Measurements from ENCODE around the gene LMOD1. TPM values are rescaled to one million over a fixed set of nuclear protein-coding genes. Genes with fewer than 3 reads are reported as not detected.

LMOD1 gene
- total RNA-seq, 1 donor from 2014 or later = 83.6 TPM

GRCh38 chr1:201916649-201917249 lies 29.6 kb downstream of the LMOD1 start:
- Mint-ChIP-seq H3K36me3 (ENCODE audit: low read depth) (peaks cover 18% of the 10 kb centered on the region), H3K27ac (ENCODE audit: unreplicated experiment) (peak overlapping the region; percentile 94), H3K27me3 (ENCODE audit: low read depth) (no peaks in the 10 kb centered on the region), H3K9me3 (ENCODE audit: low read depth) (no peaks in the 10 kb centered on the region), H3K4me3 (ENCODE audit: unreplicated experiment) (peak overlapping the region; percentile 23), H3K4me1 (ENCODE audit: low read depth) (peaks cover 74% of the 10 kb centered on the region)
- DNase-seq (ENCODE audit: low spot score) = no peak
- TF ChIP-seq CTCF (IDR thresholded peaks at IDR 0.05) = peak; percentile 10

GRCh38 chr1:201914456-201915235 lies 31.7 kb downstream of the LMOD1 start:
- Mint-ChIP-seq H3K36me3 (ENCODE audit: low read depth) (peaks cover 14% of the 10 kb centered on the region), H3K9me3 (ENCODE audit: low read depth) (no peaks in the 10 kb centered on the region), H3K27ac (ENCODE audit: unreplicated experiment) (peak overlapping the region; percentile 65), H3K4me3 (ENCODE audit: unreplicated experiment) (no peak overlapping the region), H3K27me3 (ENCODE audit: low read depth) (no peaks in the 10 kb centered on the region), H3K4me1 (ENCODE audit: low read depth) (peaks cover 64% of the 10 kb centered on the region)
- DNase-seq (ENCODE audit: low spot score) = no peak
- TF ChIP-seq CTCF (IDR thresholded peaks at IDR 0.05) = no peak

- TF ChIP-seq CTCF (IDR thresholded peaks at IDR 0.05) = no peak
- H3K9me3 Mint-ChIP-seq (ENCODE audit: low read depth) = no peaks in the 10 kb centered on the region
- no peaks in the 10 kb centered on the region for H3K27me3 Mint-ChIP-seq (ENCODE audit: low read depth)
- no peak for DNase-seq (ENCODE audit: low spot score)
- peaks cover 46% of the 10 kb centered on the region for H3K4me1 Mint-ChIP-seq (ENCODE audit: low read depth)
- H3K4me3 Mint-ChIP-seq (ENCODE audit: unreplicated experiment) = no peak overlapping the region
- H3K36me3 Mint-ChIP-seq (ENCODE audit: low read depth) = peaks cover 14% of the 10 kb centered on the region
- peak overlapping the region; percentile 54 for H3K27ac Mint-ChIP-seq (ENCODE audit: unreplicated experiment)
Observed at GRCh38 chr1:201912832-201913231, 33.5 kb downstream of the LMOD1 start.

- Mint-ChIP-seq H3K4me1 (ENCODE audit: low read depth) (peaks cover 45% of the 10 kb centered on the region), H3K27ac (ENCODE audit: unreplicated experiment) (peak overlapping the region; percentile 58), H3K4me3 (ENCODE audit: unreplicated experiment) (no peak overlapping the region), H3K9me3 (ENCODE audit: low read depth) (no peaks in the 10 kb centered on the region), H3K36me3 (ENCODE audit: low read depth) (peaks cover 14% of the 10 kb centered on the region), H3K27me3 (ENCODE audit: low read depth) (no peaks in the 10 kb centered on the region)
- no peak for DNase-seq (ENCODE audit: low spot score)
- no peak for TF ChIP-seq CTCF (IDR thresholded peaks at IDR 0.05)
Observed at GRCh38 chr1:201911826-201912571, 34.3 kb downstream of the LMOD1 start.

- H3K27me3 Mint-ChIP-seq (ENCODE audit: low read depth) = no peaks in the 10 kb centered on the region
- peaks cover 6% of the 10 kb centered on the region for H3K36me3 Mint-ChIP-seq (ENCODE audit: low read depth)
- peak overlapping the region; percentile 47 for H3K27ac Mint-ChIP-seq (ENCODE audit: unreplicated experiment)
- DNase-seq (ENCODE audit: low spot score) = no peak
- TF ChIP-seq CTCF (IDR thresholded peaks at IDR 0.05) = no peak
- H3K4me1 Mint-ChIP-seq (ENCODE audit: low read depth) = peaks cover 58% of the 10 kb centered on the region
- H3K9me3 Mint-ChIP-seq (ENCODE audit: low read depth) = no peaks in the 10 kb centered on the region
- H3K4me3 Mint-ChIP-seq (ENCODE audit: unreplicated experiment) = no peak overlapping the region
Observed at GRCh38 chr1:201907621-201908020, 38.7 kb downstream of the LMOD1 start.
